Frontal cortex (tissue), 4 donors: ENCODE data around the gene MAP6. TPM values are rescaled to one million over a fixed set of nuclear protein-coding genes. Genes with fewer than 3 reads are reported as not detected.
"Not testable (repeated sequence)": the region's sequence is repeated elsewhere in the genome, so short reads cannot be mapped to it uniquely, and the experiment has no call there.

Experiments used
- DNase-seq, 2 donors: peaks; one replicate each; pipeline ENCODE4 v3.0.0; 2012; ENCODE audit warnings: low spot score in 2 of 2
- FAIRE-seq: peaks from 2 replicates; lab custom pipeline; 2012; peaks lifted over from hg19 to GRCh38; lab: Jason Lieb, UNC
- total RNA-seq: library from RNA; depleted of rRNA; stranded (reverse); fragments of >200 nt; gene quantifications from one replicate; pipeline ENCODE4 v1.2.3, GENCODE V29; 2014
- donor health status: control.
- donor health status: control.
- donor health status: control.

MAP6 gene
- total RNA-seq, 1 donor from 2014 or later = 64.0 TPM

GRCh38 chr11:75597636-75598035, 71.2 kb downstream of the MAP6 start:
- FAIRE-seq = no peak
- no peak for DNase-seq

DNA sequence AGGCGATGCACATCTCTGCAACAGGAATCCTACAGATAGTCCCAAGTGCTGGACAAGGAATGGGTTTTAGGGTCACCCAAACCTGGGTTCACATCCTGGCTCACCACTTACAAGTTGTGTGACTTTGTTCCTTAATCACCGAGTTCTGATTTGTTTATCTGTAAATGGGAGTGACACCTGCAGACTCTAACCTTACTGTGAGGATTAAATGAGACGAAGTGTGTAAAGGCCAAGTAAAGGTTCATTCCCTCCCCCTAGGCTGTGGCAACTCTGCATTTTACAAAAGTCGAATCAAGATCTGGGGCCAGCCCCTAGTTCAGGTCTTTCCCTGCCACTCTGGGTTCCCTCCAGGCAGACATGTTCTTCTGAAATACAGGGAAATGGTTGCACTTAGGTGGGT, 71.9 kb downstream of the MAP6 start:
- FAIRE-seq (no peak), DNase-seq (no peak)

DNA sequence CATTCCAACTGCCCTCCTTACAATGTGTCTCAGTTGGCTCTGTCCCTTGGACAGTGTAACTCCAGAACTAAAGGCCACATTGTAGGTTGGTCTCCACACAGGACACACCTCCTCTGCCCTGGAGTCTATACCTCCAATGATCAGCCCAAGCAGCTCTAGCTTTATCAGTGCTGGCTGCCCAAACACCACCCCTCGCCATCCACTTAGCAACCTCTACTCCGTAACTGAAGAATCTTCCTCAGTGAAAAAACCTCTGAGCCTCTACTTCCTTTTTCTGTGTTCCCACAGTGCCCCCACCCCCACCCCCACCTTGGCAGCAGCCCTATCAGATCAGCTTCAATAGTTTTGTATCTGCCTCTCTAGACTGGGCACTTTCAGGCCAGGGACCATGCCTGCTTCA, 73.4 kb downstream of the MAP6 start:
- FAIRE-seq (no peak), DNase-seq (no peak)

DNA sequence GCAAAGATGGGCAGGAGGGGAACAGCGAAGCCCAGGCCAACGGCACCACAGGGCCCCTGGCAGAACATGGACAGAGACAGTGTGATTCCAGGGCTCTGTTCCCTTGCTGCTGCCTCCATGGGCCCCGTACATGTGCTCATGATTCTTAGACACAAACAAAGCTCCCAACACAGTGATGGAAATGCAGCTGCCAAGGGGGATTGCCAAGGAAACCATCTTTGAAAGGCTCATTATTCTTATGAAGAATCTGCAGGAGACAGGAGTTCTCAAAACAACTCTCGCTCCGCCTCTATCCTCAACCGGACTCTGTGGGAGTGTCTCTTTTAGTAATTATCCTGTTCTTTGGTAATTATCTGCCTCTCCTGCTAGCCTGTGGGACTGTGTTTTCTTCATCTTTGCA, 74.6 kb downstream of the MAP6 start:
- DNase-seq = no peak

DNA sequence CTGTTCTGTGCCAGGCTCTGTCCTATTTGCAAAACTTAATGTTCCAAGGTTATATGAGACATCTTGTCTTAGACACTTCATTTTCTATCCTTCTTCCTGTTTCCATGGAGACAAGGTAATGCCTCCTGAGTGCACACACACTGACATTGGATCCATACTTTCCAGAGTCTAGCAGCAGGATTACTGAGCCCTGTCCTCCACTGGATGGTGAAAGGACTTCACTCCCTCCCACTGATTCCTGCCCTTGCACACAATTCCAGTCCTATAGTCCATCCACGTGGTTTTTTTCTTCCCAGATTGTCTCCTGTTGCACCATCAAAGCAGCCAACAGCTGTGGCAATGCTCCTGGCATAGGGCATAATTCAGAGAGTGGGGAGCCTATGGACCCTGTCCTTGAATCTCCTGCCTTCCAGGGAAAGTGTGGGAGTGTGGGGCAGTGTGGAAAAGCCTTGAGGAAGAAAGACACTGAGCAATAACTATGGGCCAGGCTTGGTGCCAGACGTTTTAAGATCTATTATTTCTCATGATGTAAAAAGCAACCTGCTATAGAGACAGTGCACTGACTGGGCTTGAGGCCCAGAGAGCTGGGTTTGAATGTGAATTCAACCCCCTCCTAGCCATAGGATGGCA, 75.4 kb downstream of the MAP6 start:
- FAIRE-seq = no peak
- no peak for DNase-seq

More for the DNA sequence above, 74.6 kb downstream of the MAP6 start:
- FAIRE-seq = no peak

DNA sequence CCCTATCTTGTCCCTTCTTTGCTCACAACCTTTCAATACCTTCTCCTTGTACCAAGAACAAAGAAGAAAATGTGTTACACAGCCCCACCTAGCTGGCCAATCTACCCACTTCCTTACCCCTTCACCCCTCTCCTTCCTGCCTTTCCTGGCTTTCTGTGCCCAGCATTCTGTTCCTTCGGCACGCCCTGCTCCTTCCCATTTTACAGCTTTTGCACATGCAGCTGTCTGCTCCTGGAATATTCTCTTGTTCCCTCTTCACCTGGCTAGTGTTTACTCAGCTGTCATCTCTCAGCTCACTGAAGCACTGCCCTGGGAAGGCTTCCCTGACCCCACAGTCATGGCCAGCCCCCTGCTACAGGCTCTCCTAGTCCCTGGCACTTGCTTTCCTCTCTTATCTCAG, 76.1 kb downstream of the MAP6 start:
- no peak for DNase-seq

DNA sequence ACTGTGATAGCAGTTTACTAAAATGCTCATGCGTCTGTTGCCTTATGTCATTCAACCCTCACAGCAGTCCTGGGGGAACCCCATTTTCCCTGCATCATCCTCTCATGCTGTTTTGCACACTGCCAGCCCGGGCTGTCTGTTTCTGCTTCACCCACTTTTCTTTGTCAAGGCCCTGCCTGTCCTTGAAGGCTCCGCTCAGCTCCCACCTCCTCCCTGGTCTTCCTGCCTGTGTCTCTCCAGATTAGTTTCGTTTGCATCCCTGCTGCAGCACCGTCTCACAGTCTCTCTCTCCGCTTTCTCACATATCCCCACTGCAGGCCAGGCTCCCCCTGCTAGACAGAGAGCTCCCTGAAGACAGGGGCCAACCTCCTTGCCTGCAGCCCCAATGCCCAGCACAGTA, 76.9 kb downstream of the MAP6 start:
- no peak for DNase-seq
- no peak for FAIRE-seq

More for the DNA sequence above, 76.1 kb downstream of the MAP6 start:
- no peak for FAIRE-seq

GRCh38 chr11:75591371-75591770, 77.5 kb downstream of the MAP6 start:
- DNase-seq (no peak), FAIRE-seq (no peak)

DNA sequence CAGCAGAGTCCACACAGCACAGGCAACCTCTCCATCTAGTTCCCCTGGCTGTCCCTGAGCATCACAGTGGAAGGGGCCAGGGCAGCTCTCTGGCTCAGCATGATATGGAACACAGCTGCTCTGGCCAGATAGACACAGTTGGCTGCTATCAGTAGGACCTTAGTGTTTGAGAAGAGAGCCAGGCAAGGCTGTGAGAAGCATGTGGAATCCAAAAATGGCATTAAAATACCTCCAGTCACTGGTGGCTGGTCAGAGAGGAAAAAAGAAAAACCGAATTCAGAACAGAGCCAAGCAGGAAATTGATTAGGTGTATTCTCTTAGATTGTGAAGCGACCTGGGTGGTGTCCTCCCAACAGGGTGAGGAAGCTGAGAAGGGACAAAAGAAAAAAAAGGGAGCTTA, 78.9 kb downstream of the MAP6 start:
- FAIRE-seq (no peak), DNase-seq (no peak)

- DNase-seq (no peak), FAIRE-seq (no peak)
These were observed 79.8 kb downstream of the MAP6 start for GRCh38 chr11:75589051-75589450.

- FAIRE-seq = no peak
These were observed 80.8 kb downstream of the MAP6 start for GRCh38 chr11:75588051-75588481.

DNA sequence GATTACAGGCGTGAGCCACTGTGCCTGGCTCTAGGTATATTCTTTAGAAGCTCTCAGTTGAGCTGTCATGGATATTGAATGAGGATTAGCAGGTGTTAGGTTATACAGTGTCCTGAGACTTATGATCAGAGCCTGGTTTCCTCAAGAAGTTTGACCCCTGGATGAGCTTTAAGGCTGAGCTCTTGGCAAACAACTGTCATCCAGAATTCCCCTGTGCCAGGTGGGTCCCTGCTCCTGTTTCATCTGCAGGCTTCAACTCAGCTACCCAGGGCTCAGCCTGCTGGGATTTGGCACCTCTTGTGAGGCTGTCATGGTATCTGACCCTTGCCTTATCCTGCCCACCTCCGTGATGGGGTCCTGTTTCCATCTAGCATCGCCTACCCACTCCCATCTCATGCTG, 82.4 kb downstream of the MAP6 start:
- FAIRE-seq (no peak), DNase-seq (no peak)

More at GRCh38 chr11:75588051-75588481, 80.8 kb downstream of the MAP6 start:
- DNase-seq = no peak

DNA sequence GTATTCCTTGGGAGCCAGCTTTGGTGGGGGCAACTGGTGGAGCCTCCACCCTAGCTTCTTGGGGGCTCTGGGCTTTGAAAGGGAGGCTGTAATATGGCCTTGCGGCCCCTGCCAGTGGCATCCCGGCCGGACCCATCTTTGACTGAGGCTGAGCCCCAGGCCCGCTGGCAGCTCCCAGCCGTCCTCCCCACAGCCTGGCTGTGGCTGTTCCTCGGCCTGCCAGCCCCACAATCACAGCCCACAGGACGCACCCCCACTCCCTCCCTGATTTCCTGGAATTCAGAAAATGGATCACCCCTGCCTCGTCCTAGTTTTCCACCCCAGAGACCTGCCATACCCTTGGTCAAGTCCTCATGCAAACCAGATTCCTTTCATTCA, 83.6 kb downstream of the MAP6 start:
- FAIRE-seq = no peak
- DNase-seq = no peak

DNA sequence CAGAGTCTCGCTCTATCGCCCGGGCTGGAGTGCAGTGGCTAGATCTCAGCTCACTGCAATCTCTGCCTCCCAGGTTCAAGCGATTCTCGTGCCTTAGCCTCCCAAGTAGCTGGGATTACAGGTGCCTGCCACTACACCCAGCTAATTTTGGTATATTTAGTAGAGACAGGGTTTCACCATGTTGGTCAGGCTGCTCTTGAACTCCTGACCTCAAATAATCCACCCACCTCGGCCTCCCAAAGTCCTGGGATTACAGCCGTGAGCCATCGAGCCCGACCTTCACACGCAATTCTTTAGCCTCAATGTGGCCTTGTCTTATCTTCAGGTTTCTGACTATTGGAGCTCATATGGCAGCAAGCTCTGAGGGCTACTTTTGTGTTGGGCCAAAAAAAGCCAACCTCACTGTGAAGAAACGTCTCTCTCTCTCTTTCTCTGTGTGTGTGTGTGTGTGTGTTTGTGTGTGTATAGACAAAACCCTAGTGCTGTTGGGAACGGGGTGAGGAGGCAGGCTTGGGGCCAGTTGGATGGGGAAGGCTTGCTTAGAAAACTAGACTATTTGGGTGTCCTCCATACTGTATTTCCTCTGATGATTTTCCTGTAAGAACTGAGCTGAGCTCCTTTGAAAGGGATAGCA, 84.1 kb downstream of the MAP6 start:
- not testable (repeated sequence) for DNase-seq, FAIRE-seq

DNA sequence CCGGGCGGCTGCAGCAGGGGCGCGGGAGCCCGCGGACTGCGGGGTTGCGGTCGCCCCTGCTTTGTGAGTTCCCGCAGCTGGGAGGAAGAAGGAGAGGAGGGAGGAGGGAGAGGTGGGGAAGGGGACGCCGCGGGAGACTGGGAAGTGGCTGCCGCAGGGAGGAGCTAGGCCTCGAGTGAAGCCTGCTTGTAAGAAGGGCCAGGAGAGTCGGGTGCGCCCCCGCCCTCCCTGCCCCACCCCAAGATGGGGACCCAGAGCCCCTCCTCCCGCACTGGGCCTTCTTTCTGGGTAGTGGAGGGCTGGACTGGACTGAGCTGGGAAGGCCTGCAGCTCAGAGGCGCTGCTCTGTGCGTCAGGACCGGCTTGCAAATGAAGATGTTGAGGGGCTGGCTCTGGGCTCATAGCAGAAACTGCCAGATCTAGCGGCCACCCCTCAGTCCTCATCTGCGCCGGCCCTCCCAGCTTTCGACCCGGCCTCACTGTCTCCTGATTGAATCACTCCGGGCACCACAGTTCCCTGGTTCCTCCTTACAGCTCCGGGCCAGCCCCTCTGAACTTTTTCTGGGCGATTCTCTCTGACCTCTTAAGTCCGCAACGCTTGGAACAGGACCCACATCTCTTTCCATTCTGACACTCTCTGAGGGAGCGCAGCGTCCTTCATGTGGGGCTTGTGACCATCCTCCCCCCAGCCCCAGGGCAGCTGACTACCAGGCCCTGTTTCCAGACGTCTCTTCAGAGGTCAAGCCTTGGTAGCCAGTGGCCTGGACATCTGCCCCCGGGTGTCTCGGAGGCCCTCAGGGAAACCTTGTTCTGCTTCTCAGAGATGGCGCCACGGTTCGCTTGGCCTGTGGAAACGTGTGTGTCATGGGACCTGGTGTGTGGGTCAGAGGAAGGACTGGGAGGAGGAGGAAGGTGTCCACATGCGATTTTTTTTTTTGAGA, 84.8 kb downstream of the MAP6 start:
- DNase-seq = peak; percentile 81 to 82
- no peak for FAIRE-seq

DNA sequence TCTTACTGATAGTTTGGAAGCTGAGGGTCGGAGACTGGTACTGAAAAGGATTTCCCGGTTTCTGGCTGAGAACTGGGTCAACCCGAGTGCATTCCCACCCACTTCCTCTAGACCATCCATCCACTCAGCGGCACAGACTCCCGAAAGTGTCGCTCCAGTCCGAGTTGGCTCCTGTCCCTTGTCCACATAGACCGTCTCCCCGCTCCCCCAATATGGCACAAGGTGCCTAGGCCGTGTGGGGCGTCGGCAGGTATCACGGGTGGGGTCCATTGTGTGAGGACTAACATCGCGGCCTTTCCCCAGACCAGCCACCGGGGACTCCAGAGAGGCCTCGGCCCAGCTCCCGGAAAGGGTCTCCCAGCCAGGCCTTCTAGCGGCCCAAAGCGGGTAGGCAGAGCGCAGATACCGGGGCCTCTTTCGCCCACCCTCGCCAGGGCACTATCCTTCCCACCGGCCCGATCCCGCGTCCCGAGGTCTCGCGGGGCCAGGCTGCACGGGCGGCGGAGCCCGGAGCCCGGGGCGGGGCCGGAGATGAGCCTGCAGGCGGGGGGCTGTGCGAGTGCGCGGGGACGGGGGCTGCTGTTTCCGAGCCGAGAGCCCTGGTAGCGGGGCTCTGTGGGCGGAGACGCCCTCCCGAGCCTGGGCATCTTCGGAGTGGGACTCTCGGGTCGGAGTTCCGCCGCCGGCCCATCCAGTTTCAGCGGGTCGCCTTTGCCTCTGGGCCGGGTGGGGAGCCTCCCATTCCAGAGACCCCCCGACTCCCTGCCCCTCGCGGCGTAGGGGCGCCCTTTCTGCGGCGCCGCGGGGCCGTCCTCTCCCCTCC, 85.7 kb downstream of the MAP6 start:
- peak; percentile 73 to 81 for DNase-seq
- no peak for FAIRE-seq

DNA sequence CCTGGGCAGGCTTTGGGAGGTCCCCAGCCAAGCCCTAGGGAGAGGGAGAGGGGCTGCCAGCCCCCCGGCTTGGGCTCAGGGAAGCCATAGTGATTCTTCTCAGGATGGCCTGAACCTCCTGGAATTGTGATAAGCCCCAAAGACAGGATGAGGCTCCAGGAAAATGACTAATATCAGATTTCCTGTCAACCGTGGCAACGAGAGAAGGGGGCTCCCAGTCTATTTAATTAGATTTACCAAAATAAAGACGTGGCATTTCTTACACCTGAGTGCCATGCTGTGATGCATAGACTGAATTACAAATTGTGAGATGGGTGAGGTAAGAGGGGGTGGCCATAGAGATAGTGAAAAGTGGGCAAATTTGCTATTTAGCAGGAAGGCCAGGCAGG, 86.3 kb downstream of the MAP6 start:
- FAIRE-seq (no peak), DNase-seq (no peak)

GRCh38 chr11:75579841-75580240, 89.0 kb downstream of the MAP6 start:
- DNase-seq (no peak), FAIRE-seq (no peak)

DNA sequence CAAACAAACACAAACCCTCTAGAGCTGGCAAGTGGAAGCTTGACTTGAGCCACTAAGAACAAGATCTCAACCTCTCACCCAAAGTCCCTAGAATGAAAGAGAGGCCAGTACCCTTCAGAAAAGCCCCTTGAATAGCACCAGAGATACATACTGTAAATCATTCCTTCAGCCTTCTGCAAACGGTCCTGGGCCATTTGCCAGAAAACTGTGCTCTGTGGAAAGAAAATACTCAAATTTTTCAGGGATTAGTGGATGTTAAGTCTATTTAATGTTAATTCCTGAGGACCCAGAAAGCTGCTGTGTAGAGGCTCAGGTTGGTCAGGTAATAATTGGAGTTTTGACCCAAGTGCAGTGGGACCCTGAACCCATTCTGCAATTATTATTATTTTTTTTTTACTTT, 89.9 kb downstream of the MAP6 start:
- FAIRE-seq (no peak), DNase-seq (no peak)

DNA sequence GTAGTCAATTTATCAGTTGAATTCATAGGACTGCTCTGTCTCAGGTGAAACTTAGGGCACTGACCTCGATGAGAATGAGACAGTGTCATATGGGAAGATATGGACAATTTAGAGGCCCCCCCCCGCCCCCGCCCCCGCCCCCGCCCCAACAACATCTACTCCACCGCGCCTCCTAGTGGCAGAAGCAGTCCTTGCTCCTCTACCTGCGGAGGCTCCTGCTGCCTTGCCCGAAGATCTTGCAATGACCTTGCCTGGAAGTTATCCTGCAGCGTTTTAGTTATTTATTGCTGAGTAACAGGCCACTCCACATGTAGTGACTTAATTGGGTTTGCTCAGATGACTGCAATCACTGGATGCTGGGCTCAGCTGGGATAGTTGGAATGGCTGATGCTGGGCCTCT, 91.6 kb downstream of the MAP6 start:
- DNase-seq (peak in 1 of 2 donors; percentile 60), FAIRE-seq (no peak)
